Measurements from ENCODE around the gene SNX21.

Gene SNX21

DNA sequence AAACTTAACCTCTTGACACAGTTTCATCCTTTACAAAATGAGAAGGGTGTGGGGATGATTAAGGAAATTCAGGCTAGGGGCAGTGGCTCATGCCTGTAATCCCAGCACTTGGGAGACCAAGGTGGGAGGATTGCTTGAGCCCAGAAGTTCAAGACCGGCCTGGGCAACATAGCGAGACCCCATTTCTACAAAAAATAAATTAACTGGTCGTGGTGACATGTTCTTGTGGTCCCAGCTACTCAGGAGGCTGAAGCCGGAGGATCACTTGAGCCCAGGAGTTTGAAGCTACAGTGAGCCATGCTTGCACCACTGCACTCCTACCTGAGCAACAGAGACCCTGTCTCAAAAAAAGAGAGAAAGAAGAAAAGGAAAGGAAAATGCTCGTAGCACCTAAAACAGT lies 32.9 kb downstream of the SNX21 start:
- Histone ChIP-seq H2AFZ (ENCODE audit: low read length) (no peak overlapping the region), H3K27ac (replicated peaks; ENCODE audit: low read length) (no peak overlapping the region), H2BK120ac (ENCODE audit: low read depth, low read length) (no peak overlapping the region), H4K8ac (ENCODE audit: low read depth, low read length) (no peak overlapping the region), H3K4ac (ENCODE audit: low read length) (no peak overlapping the region), H2BK5ac (ENCODE audit: low read length) (no peak overlapping the region), H3K23ac (ENCODE audit: low read depth, low read length, poor library complexity) (no peak overlapping the region), H3K4me1 (ENCODE audit: control insufficient read depth in 2 of 2, insufficient read depth in 1 of 2, low read depth in 1 of 2, low read length in 2 of 2) (no peaks in the 10 kb centered on the region), H3K18ac (ENCODE audit: low read length) (no peak overlapping the region), H3K27me3 (ENCODE audit: control insufficient read depth in 3 of 3, insufficient read depth in 3 of 3, low read depth in 1 of 3, low read length in 3 of 3) (no peaks in the 10 kb centered on the region), H3K14ac (ENCODE audit: low read length) (no peak overlapping the region), H3K9me3 (replicated peaks in 1 of 2; ENCODE audit: control insufficient read depth in 2 of 2, insufficient read depth in 1 of 2, low read depth in 1 of 2, low read length in 2 of 2) (no peaks in the 10 kb centered on the region), H4K91ac (ENCODE audit: low read depth, low read length, poor library complexity) (no peak overlapping the region), H2AK5ac (ENCODE audit: low read depth, low read length) (no peak overlapping the region), H3K79me1 (ENCODE audit: low read depth, low read length) (no peaks in the 10 kb centered on the region), H2BK15ac (ENCODE audit: low read length) (no peak overlapping the region), H2BK12ac (ENCODE audit: low read length) (no peak overlapping the region), H3K9ac (ENCODE audit: low read depth, low read length, poor library complexity) (no peak overlapping the region), H3K36me3 (replicated peaks in 1 of 2; ENCODE audit: control insufficient read depth in 2 of 2, insufficient read depth in 2 of 2, low read length in 2 of 2) (no peaks in the 10 kb centered on the region), H3K4me2 (ENCODE audit: insufficient read depth, low read length, poor library complexity, severe bottlenecking) (no peak overlapping the region), H3K4me3 (ENCODE audit: low read length in 2 of 2) (no peak overlapping the region)
- DNase-seq (ENCODE audit: low spot score) = no peak
- no CpG with 5 or more reads among the region's 5 CpGs for WGBS, 2 donors (ENCODE audit: extremely low coverage in 2 of 2, insufficient read length in 2 of 2, insufficient replicate concordance in 1 of 2)

DNA sequence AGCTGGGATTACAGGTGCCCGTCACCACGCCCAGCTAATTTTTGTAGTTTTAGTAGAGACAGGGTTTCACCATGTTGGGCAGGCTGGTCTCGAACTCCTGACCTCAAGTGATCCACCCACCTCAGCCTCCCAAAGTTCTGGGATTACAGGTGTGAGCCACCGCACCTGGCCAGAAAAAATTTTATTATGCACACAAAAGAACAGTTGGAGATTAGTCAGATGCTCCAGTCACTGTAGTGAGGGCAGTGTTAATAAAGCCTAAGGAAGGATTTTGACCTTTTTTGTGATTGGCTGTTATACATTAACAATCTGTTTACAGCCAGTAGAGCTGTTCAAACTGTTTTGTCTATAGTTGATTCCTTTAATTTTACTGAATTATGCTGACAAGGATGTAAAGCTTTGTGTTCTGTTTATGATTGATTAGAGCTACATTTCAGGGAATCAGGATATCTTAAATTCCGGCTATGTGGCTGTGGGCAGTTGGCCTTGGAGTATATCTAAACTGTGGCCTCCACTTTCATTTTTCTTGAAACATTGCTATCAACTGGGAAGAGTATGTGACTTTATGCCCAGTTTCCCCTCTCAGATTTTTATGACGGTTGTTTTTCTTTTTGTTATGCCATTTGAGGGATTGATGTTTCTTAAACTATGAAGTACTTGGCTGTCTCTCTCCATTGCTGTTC lies 33.7 kb downstream of the SNX21 start:
- Histone ChIP-seq H3K4me2 (ENCODE audit: insufficient read depth, low read length, poor library complexity, severe bottlenecking) (no peak overlapping the region), H2AFZ (ENCODE audit: low read length) (no peak overlapping the region), H3K4me1 (ENCODE audit: control insufficient read depth in 2 of 2, insufficient read depth in 1 of 2, low read depth in 1 of 2, low read length in 2 of 2) (no peaks in the 10 kb centered on the region), H3K23ac (ENCODE audit: low read depth, low read length, poor library complexity) (no peak overlapping the region), H3K79me1 (ENCODE audit: low read depth, low read length) (no peaks in the 10 kb centered on the region), H3K9ac (ENCODE audit: low read depth, low read length, poor library complexity) (no peak overlapping the region), H3K27ac (replicated peaks; ENCODE audit: low read length) (no peak overlapping the region), H3K27me3 (ENCODE audit: control insufficient read depth in 3 of 3, insufficient read depth in 3 of 3, low read depth in 1 of 3, low read length in 3 of 3) (no peaks in the 10 kb centered on the region), H3K18ac (ENCODE audit: low read length) (no peak overlapping the region), H3K4me3 (ENCODE audit: low read length in 2 of 2) (no peak overlapping the region), H3K4ac (ENCODE audit: low read length) (no peak overlapping the region), H2BK15ac (ENCODE audit: low read length) (no peak overlapping the region), H4K8ac (ENCODE audit: low read depth, low read length) (no peak overlapping the region), H2BK12ac (ENCODE audit: low read length) (no peak overlapping the region), H2BK120ac (ENCODE audit: low read depth, low read length) (no peak overlapping the region), H3K14ac (ENCODE audit: low read length) (no peak overlapping the region), H3K36me3 (replicated peaks in 1 of 2; ENCODE audit: control insufficient read depth in 2 of 2, insufficient read depth in 2 of 2, low read length in 2 of 2) (no peaks in the 10 kb centered on the region), H2AK5ac (ENCODE audit: low read depth, low read length) (no peak overlapping the region), H2BK5ac (ENCODE audit: low read length) (no peak overlapping the region), H4K91ac (ENCODE audit: low read depth, low read length, poor library complexity) (no peak overlapping the region), H3K9me3 (replicated peaks in 1 of 2; ENCODE audit: control insufficient read depth in 2 of 2, insufficient read depth in 1 of 2, low read depth in 1 of 2, low read length in 2 of 2) (no peaks in the 10 kb centered on the region)
- no CpG with 5 or more reads among the region's 6 CpGs for WGBS, 2 donors (ENCODE audit: extremely low coverage in 2 of 2, insufficient read length in 2 of 2, insufficient replicate concordance in 1 of 2)
- no peak for DNase-seq (ENCODE audit: low spot score)

GRCh38 chr20:45867819-45868176 lies 34.2 kb downstream of the SNX21 start:
- H3K4me1 ChIP-seq (ENCODE audit: control insufficient read depth in 2 of 2, insufficient read depth in 1 of 2, low read depth in 1 of 2, low read length in 2 of 2) = no peaks in the 10 kb centered on the region
- no peak overlapping the region for H2BK12ac ChIP-seq (ENCODE audit: low read length)
- DNase-seq (ENCODE audit: low spot score) = no peak
- H2BK5ac ChIP-seq (ENCODE audit: low read length) = no peak overlapping the region
- no peak overlapping the region for H2BK15ac ChIP-seq (ENCODE audit: low read length)
- H3K9me3 ChIP-seq (replicated peaks in 1 of 2; ENCODE audit: control insufficient read depth in 2 of 2, insufficient read depth in 1 of 2, low read depth in 1 of 2, low read length in 2 of 2) = no peaks in the 10 kb centered on the region
- H4K91ac ChIP-seq (ENCODE audit: low read depth, low read length, poor library complexity) = no peak overlapping the region
- no peak overlapping the region for H2BK120ac ChIP-seq (ENCODE audit: low read depth, low read length)
- no peaks in the 10 kb centered on the region for H3K79me1 ChIP-seq (ENCODE audit: low read depth, low read length)
- H3K23ac ChIP-seq (ENCODE audit: low read depth, low read length, poor library complexity) = no peak overlapping the region
- H3K27me3 ChIP-seq (ENCODE audit: control insufficient read depth in 3 of 3, insufficient read depth in 3 of 3, low read depth in 1 of 3, low read length in 3 of 3) = no peaks in the 10 kb centered on the region
- H3K9ac ChIP-seq (ENCODE audit: low read depth, low read length, poor library complexity) = no peak overlapping the region
- H3K4me2 ChIP-seq (ENCODE audit: insufficient read depth, low read length, poor library complexity, severe bottlenecking) = no peak overlapping the region
- H3K27ac ChIP-seq (replicated peaks; ENCODE audit: low read length) = no peak overlapping the region
- H3K4me3 ChIP-seq (ENCODE audit: low read length in 2 of 2) = no peak overlapping the region
- no peaks in the 10 kb centered on the region for H3K36me3 ChIP-seq (replicated peaks in 1 of 2; ENCODE audit: control insufficient read depth in 2 of 2, insufficient read depth in 2 of 2, low read length in 2 of 2)
- H2AFZ ChIP-seq (ENCODE audit: low read length) = no peak overlapping the region
- H3K18ac ChIP-seq (ENCODE audit: low read length) = no peak overlapping the region
- H3K14ac ChIP-seq (ENCODE audit: low read length) = no peak overlapping the region
- no peak overlapping the region for H3K4ac ChIP-seq (ENCODE audit: low read length)
- no peak overlapping the region for H2AK5ac ChIP-seq (ENCODE audit: low read depth, low read length)
- H4K8ac ChIP-seq (ENCODE audit: low read depth, low read length) = no peak overlapping the region

GRCh38 chr20:45872626-45873025 lies 39.0 kb downstream of the SNX21 start:
- peaks cover 0 to 11% of the 10 kb centered on the region in 2 donors for H3K36me3 ChIP-seq (replicated peaks in 1 of 2; ENCODE audit: control insufficient read depth in 2 of 2, insufficient read depth in 2 of 2, low read length in 2 of 2)
- H3K14ac ChIP-seq (ENCODE audit: low read length) = no peak overlapping the region
- H3K9ac ChIP-seq (ENCODE audit: low read depth, low read length, poor library complexity) = no peak overlapping the region
- no CpG with 5 or more reads among the region's 4 CpGs for WGBS, 2 donors (ENCODE audit: extremely low coverage in 2 of 2, insufficient read length in 2 of 2, insufficient replicate concordance in 1 of 2)
- no peaks in the 10 kb centered on the region for H3K79me1 ChIP-seq (ENCODE audit: low read depth, low read length)
- no peak overlapping the region for H2BK5ac ChIP-seq (ENCODE audit: low read length)
- no peak overlapping the region for H2BK12ac ChIP-seq (ENCODE audit: low read length)
- H3K4ac ChIP-seq (ENCODE audit: low read length) = no peak overlapping the region
- H4K8ac ChIP-seq (ENCODE audit: low read depth, low read length) = no peak overlapping the region
- H3K4me3 ChIP-seq (ENCODE audit: low read length in 2 of 2) = no peak overlapping the region
- no peak overlapping the region for H3K23ac ChIP-seq (ENCODE audit: low read depth, low read length, poor library complexity)
- H3K27ac ChIP-seq (replicated peaks; ENCODE audit: low read length) = no peak overlapping the region
- H4K91ac ChIP-seq (ENCODE audit: low read depth, low read length, poor library complexity) = no peak overlapping the region
- no peaks in the 10 kb centered on the region for H3K9me3 ChIP-seq (replicated peaks in 1 of 2; ENCODE audit: control insufficient read depth in 2 of 2, insufficient read depth in 1 of 2, low read depth in 1 of 2, low read length in 2 of 2)
- H3K18ac ChIP-seq (ENCODE audit: low read length) = no peak overlapping the region
- H2BK15ac ChIP-seq (ENCODE audit: low read length) = no peak overlapping the region
- no peaks in the 10 kb centered on the region for H3K4me1 ChIP-seq (ENCODE audit: control insufficient read depth in 2 of 2, insufficient read depth in 1 of 2, low read depth in 1 of 2, low read length in 2 of 2)
- no peak for DNase-seq (ENCODE audit: low spot score)
- no peak overlapping the region for H2AK5ac ChIP-seq (ENCODE audit: low read depth, low read length)
- no peak overlapping the region for H3K4me2 ChIP-seq (ENCODE audit: insufficient read depth, low read length, poor library complexity, severe bottlenecking)
- no peaks in the 10 kb centered on the region for H3K27me3 ChIP-seq (ENCODE audit: control insufficient read depth in 3 of 3, insufficient read depth in 3 of 3, low read depth in 1 of 3, low read length in 3 of 3)
- H2BK120ac ChIP-seq (ENCODE audit: low read depth, low read length) = no peak overlapping the region
- no peak overlapping the region for H2AFZ ChIP-seq (ENCODE audit: low read length)

All from neuronal stem cell (in vitro differentiated cells).